IPS-20b (cell line): ENCODE measurements around the gene KDM3B.

ENCODE experiments used
- H3K27ac ChIP-seq: one replicate; pipeline ENCODE4 v1.5.1; 2013; ENCODE audit warnings: low read length
- H3K27me3 ChIP-seq: 2 replicates; pipeline ENCODE4 v1.6.1; 2013; ENCODE audit warnings: mild to moderate bottlenecking, low read length, inconsistent platforms; ENCODE audit not compliant: insufficient read depth
- H3K36me3 ChIP-seq: 2 replicates; pipeline ENCODE4 v1.6.1; 2013; ENCODE audit warnings: low read depth, mild to moderate bottlenecking, inconsistent platforms, low read length, moderate library complexity; ENCODE audit not compliant: insufficient read depth
- H3K4me1 ChIP-seq: 2 replicates; pipeline ENCODE4 v1.6.1; 2013; ENCODE audit warnings: mild to moderate bottlenecking, control low read depth, inconsistent platforms, low read length, moderate library complexity; ENCODE audit not compliant: insufficient read depth
- H3K4me3 ChIP-seq: 2 replicates; pipeline ENCODE4 v1.5.1; 2013; ENCODE audit warnings: mild to moderate bottlenecking, low read length, inconsistent platforms
- H3K9ac ChIP-seq: 2 replicates; pipeline ENCODE4 v1.6.1; 2013; ENCODE audit warnings: low read depth, mild to moderate bottlenecking, inconsistent platforms, low read length, moderate library complexity
- H3K9me3 ChIP-seq: 2 replicates; pipeline ENCODE4 v1.6.1; 2013; ENCODE audit warnings: mild to moderate bottlenecking, low read depth, low read length, inconsistent platforms; ENCODE audit not compliant: insufficient read depth

KDM3B gene

DNA sequence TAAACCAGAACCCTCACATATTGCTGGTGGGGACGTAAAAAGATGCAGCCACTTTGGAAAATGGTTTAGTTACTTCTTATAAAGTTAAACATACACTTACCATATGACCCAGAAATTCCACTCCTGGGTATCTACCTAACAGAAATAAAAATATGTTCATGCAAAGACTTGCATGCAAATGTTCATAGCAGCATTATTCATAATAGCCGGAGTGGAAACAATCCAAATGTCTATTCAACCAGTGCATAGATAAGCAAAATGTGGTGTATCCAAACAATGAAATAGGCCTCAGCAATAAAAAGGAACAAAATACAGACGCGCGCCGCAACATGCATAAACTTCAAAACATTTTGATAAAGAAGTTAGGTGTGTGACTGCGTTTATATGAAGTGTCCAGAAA lies 124.4 kb downstream of the KDM3B start:
- no peak overlapping the region for H3K27ac ChIP-seq
- no peak overlapping the region for H3K9ac ChIP-seq
- no peaks in the 10 kb centered on the region for H3K9me3 ChIP-seq
- H3K4me1 ChIP-seq: no peaks in the 10 kb centered on the region; the same call in 1 of the 2 replicates
- no peak overlapping the region for H3K4me3 ChIP-seq
- no peaks in the 10 kb centered on the region for H3K27me3 ChIP-seq
- H3K36me3 ChIP-seq: no peaks in the 10 kb centered on the region

DNA sequence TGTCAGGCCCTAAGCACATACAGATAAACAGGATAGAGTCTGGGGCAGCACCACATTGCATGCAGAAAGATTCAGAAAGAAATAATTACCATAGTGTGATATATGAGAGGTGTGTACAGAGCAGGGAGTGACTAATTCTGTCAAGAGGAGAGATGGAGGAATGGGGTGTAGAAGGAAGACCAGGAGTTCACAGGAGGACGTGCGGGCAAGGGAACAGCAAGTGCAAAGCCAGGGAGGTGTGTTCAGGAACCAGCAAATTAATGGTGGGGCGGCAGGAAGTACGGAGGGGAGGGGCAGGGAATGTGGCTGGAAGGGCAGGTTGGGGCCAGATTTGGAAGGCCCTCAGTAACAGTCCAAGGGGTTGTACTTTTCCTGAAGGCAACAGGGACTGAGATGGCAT lies 130.2 kb downstream of the KDM3B start:
- Histone ChIP-seq H3K27me3 (no peaks in the 10 kb centered on the region), H3K9me3 (no peaks in the 10 kb centered on the region), H3K4me1 (peaks cover 6% of the 10 kb centered on the region; the same call in 1 of the 2 replicates), H3K27ac (no peak overlapping the region), H3K4me3 (no peak overlapping the region), H3K9ac (no peak overlapping the region), H3K36me3 (no peaks in the 10 kb centered on the region)
